ENCODE results near the gene C1QBP.

The C1QBP gene

DNA sequence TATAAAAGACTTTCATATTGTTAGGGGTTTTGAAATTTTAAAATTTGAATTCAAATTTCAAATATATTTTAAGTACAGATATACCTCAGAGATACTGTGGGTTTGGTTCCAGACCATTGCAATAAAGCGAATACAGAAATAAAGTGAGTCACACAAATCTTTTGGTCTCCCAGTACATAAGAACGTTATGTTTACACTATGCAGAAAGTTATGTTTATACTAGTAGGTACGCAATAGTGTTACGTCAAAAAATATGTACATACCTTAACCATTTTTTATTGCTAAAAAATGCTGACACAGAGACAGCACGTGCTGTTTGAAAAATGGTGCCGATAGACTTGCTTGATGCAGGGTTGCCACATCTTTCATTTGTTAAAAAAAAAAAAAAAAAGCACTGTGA lies 39.2 kb downstream of the C1QBP start:
- in situ Hi-C loops (cut with MboI; ENCODE audit: low pct_unique_long_range_greater_than_20kb, low sequenced_read_pairs) = no loop called here
- no peak for DNase-seq

DNA sequence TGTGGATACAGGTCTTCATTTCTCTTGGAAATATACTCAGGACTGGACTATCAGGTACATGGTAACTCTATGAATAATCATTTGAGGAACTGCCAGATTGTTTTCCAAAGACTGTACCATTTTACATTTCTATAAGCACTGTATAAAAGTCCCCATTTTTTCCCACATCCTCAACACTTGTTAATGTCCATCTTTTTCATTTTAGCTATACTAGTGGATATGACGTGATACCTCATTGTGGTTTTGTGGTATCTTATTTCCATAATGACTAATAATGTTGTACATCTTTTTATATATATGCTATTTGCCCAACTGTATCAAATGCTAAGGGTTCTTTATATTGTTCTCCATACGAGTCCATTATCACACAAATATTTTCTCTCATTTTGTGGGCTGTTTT lies 42.3 kb downstream of the C1QBP start:
- in situ Hi-C loops (cut with MboI; ENCODE audit: low pct_unique_long_range_greater_than_20kb, low sequenced_read_pairs) = no loop called here
- no peak for DNase-seq

DNA sequence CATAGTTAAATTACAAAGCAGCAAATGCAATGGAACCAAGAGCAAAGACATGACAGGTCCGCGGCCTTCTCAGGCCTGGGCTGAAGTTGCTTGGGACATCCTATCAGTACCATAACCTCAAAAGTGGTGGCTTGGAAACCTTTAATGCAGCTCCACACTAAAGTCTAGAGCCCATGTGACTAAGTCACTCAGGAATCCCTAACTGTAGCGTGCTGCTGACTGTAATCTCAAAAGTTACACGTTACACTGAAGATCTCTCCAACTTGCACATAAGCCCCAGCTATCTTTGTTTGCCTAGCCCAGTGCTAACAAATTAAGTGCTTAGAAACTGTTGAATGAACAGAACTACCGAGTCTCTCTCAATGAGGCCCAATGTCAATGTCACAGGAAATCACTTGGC lies 47.3 kb downstream of the C1QBP start:
- in situ Hi-C loops (cut with MboI; ENCODE audit: low pct_unique_long_range_greater_than_20kb, low sequenced_read_pairs) = no loop called here
- DNase-seq = no peak

Data from KBM-7 (cell line).